ENCODE results near the gene ELL.

- TF ChIP-seq EZH2 (IDR thresholded peaks at IDR 0.05; ENCODE audit: low read depth, unreplicated experiment) (no peak), REST (IDR thresholded peaks at IDR 0.05; ENCODE audit: unreplicated experiment) (no peak), POLR2AphosphoS5 (IDR thresholded peaks at IDR 0.05; ENCODE audit: low read depth) (no peak)
These were observed 52.6 kb downstream of the ELL start for GRCh38 chr19:18469069-18469846.
